ENCODE data around the gene UNC13B. TPM values are rescaled to one million over a fixed set of nuclear protein-coding genes. Genes with fewer than 3 reads are reported as not detected.

The UNC13B gene
- total and polyA plus RNA-seq, 2 experiments from 2014 or later: 8.7 to 52.1 TPM

DNA sequence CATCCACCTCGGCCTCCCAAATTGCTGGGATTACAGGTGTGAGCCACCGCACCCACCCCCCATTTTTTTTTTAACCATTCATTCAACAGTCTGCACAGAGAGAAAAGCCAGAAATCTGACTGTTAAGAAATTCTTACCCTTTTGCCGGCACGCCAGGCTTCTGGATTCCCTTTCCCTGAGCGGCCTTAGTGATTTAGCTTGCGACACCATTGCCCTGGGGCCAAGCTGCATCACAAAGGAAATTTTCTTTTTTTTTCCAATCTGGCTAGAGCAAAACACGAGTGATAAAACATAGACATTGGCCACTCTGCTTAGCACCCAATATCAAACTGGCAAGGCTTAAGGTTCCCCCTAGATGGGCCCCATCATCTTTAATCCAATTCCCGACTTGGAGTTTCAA, 24.9 kb upstream of the UNC13B start (continued):
- TF ChIP-seq, protein P1, sequence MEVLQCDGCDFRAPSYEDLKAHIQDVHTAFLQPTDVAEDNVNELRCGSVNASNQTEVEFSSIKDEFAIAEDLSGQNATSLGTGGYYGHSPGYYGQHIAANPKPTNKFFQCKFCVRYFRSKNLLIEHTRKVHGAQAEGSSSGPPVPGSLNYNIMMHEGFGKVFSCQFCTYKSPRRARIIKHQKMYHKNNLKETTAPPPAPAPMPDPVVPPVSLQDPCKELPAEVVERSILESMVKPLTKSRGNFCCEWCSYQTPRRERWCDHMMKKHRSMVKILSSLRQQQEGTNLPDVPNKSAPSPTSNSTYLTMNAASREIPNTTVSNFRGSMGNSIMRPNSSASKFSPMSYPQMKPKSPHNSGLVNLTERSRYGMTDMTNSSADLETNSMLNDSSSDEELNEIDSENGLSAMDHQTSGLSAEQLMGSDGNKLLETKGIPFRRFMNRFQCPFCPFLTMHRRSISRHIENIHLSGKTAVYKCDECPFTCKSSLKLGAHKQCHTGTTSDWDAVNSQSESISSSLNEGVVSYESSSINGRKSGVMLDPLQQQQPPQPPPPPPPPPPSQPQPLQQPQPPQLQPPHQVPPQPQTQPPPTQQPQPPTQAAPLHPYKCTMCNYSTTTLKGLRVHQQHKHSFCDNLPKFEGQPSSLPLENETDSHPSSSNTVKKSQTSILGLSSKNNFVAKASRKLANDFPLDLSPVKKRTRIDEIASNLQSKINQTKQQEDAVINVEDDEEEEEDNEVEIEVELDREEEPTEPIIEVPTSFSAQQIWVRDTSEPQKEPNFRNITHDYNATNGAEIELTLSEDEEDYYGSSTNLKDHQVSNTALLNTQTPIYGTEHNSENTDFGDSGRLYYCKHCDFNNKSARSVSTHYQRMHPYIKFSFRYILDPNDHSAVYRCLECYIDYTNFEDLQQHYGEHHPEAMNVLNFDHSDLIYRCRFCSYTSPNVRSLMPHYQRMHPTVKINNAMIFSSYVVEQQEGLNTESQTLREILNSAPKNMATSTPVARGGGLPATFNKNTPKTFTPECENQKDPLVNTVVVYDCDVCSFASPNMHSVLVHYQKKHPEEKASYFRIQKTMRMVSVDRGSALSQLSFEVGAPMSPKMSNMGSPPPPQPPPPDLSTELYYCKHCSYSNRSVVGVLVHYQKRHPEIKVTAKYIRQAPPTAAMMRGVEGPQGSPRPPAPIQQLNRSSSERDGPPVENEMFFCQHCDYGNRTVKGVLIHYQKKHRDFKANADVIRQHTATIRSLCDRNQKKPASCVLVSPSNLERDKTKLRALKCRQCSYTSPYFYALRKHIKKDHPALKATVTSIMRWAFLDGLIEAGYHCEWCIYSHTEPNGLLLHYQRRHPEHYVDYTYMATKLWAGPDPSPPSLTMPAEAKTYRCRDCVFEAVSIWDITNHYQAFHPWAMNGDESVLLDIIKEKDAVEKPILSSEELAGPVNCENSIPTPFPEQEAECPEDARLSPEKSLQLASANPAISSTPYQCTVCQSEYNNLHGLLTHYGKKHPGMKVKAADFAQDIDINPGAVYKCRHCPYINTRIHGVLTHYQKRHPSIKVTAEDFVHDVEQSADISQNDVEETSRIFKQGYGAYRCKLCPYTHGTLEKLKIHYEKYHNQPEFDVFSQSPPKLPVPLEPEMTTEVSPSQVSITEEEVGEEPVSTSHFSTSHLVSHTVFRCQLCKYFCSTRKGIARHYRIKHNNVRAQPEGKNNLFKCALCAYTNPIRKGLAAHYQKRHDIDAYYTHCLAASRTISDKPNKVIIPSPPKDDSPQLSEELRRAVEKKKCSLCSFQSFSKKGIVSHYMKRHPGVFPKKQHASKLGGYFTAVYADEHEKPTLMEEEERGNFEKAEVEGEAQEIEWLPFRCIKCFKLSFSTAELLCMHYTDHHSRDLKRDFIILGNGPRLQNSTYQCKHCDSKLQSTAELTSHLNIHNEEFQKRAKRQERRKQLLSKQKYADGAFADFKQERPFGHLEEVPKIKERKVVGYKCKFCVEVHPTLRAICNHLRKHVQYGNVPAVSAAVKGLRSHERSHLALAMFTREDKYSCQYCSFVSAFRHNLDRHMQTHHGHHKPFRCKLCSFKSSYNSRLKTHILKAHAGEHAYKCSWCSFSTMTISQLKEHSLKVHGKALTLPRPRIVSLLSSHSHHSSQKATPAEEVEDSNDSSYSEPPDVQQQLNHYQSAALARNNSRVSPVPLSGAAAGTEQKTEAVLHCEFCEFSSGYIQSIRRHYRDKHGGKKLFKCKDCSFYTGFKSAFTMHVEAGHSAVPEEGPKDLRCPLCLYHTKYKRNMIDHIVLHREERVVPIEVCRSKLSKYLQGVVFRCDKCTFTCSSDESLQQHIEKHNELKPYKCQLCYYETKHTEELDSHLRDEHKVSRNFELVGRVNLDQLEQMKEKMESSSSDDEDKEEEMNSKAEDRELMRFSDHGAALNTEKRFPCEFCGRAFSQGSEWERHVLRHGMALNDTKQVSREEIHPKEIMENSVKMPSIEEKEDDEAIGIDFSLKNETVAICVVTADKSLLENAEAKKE (CRISPR knock-in tag; IDR thresholded peaks at IDR 0.05): no peak
- TF ChIP-seq NANOG (IDR thresholded peaks at IDR 0.05; ENCODE audit: borderline replicate concordance): no peak
- TF ChIP-seq JUNB (IDR thresholded peaks at IDR 0.05; ENCODE audit: unreplicated experiment): no peak
- TF ChIP-seq, protein P2, sequence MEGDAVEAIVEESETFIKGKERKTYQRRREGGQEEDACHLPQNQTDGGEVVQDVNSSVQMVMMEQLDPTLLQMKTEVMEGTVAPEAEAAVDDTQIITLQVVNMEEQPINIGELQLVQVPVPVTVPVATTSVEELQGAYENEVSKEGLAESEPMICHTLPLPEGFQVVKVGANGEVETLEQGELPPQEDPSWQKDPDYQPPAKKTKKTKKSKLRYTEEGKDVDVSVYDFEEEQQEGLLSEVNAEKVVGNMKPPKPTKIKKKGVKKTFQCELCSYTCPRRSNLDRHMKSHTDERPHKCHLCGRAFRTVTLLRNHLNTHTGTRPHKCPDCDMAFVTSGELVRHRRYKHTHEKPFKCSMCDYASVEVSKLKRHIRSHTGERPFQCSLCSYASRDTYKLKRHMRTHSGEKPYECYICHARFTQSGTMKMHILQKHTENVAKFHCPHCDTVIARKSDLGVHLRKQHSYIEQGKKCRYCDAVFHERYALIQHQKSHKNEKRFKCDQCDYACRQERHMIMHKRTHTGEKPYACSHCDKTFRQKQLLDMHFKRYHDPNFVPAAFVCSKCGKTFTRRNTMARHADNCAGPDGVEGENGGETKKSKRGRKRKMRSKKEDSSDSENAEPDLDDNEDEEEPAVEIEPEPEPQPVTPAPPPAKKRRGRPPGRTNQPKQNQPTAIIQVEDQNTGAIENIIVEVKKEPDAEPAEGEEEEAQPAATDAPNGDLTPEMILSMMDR (conservative IDR thresholded peaks at IDR 0.05; ENCODE audit: low read depth in 2 of 2): no peak
- no peak for TF ChIP-seq EZH2 (IDR thresholded peaks at IDR 0.05; ENCODE audit: low read depth, unreplicated experiment)

DNA sequence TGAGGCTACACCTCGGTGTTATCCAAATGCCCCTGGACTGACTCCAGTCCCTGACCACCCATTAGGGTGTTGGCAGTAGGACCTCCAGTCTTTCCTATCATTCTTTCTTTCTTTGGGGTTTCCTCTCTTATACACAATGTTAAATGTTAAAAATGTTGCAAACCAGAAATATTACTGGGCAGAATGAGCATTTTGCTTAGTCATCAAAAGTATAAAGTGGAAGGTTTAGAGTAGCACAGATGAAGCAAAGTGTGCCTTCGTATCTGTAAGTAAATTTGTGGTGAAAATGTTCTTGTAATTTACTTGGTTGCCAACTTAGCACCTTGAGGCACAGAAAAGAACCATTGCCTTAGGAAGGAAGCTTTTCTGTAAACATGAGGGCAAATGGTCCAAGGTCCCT, 21.7 kb upstream of the UNC13B start:
- Histone ChIP-seq H3K27ac (ENCODE audit: low read depth) (no peak overlapping the region), H3K4me2 (no peak overlapping the region), H3K36me3 (ENCODE audit: insufficient read depth) (peaks cover 16% of the 10 kb centered on the region; the same call in 1 of the 2 replicates), H4K20me1 (replicated peaks; ENCODE audit: insufficient read depth) (no peaks in the 10 kb centered on the region), H2AFZ (no peak overlapping the region), H3K79me2 (replicated peaks; ENCODE audit: insufficient read depth) (no peaks in the 10 kb centered on the region), H3K27me3 (ENCODE audit: insufficient read depth) (no peaks in the 10 kb centered on the region), H3K4me3 (no peak overlapping the region), H3K4me1 (ENCODE audit: insufficient read depth) (no peaks in the 10 kb centered on the region), H3K9me2 (ENCODE audit: insufficient read depth) (no peaks in the 10 kb centered on the region), H3F3A (replicated peaks; ENCODE audit: low read depth) (no peaks in the 10 kb centered on the region)
- ATAC-seq: no peak
- H3K36me3 Mint-ChIP-seq (ENCODE audit: low read depth): peaks cover 19% of the 10 kb centered on the region
- no peak for DNase-seq (ENCODE audit: low spot score)
- no peaks in the 10 kb centered on the region for H3K4me1 Mint-ChIP-seq
- no peak overlapping the region for H3K27ac Mint-ChIP-seq
- H3K4me3 Mint-ChIP-seq: no peak overlapping the region
- H3K27me3 Mint-ChIP-seq (ENCODE audit: insufficient read depth, low read depth, poor library complexity): peaks cover 8% of the 10 kb centered on the region
- H3K9me3 Mint-ChIP-seq: peaks cover 61% of the 10 kb centered on the region
- TF ChIP-seq POLR2AphosphoS5 (IDR thresholded peaks at IDR 0.05; ENCODE audit: low read depth) (no peak), CREB1 (CRISPR knock-in tag; IDR thresholded peaks at IDR 0.05; ENCODE audit: low read depth) (no peak), ZNF114 (CRISPR knock-in tag; IDR thresholded peaks at IDR 0.05) (no peak), STAT1 (IDR thresholded peaks at IDR 0.05; ENCODE audit: unreplicated experiment) (no peak)
- TF ChIP-seq, protein P3, sequence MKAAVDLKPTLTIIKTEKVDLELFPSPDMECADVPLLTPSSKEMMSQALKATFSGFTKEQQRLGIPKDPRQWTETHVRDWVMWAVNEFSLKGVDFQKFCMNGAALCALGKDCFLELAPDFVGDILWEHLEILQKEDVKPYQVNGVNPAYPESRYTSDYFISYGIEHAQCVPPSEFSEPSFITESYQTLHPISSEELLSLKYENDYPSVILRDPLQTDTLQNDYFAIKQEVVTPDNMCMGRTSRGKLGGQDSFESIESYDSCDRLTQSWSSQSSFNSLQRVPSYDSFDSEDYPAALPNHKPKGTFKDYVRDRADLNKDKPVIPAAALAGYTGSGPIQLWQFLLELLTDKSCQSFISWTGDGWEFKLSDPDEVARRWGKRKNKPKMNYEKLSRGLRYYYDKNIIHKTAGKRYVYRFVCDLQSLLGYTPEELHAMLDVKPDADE (IDR thresholded peaks at IDR 0.05): no peak
- TF ChIP-seq, protein P2 (conservative IDR thresholded peaks at IDR 0.05; ENCODE audit: low read depth in 2 of 2): no peak
- TF ChIP-seq, protein P4, sequence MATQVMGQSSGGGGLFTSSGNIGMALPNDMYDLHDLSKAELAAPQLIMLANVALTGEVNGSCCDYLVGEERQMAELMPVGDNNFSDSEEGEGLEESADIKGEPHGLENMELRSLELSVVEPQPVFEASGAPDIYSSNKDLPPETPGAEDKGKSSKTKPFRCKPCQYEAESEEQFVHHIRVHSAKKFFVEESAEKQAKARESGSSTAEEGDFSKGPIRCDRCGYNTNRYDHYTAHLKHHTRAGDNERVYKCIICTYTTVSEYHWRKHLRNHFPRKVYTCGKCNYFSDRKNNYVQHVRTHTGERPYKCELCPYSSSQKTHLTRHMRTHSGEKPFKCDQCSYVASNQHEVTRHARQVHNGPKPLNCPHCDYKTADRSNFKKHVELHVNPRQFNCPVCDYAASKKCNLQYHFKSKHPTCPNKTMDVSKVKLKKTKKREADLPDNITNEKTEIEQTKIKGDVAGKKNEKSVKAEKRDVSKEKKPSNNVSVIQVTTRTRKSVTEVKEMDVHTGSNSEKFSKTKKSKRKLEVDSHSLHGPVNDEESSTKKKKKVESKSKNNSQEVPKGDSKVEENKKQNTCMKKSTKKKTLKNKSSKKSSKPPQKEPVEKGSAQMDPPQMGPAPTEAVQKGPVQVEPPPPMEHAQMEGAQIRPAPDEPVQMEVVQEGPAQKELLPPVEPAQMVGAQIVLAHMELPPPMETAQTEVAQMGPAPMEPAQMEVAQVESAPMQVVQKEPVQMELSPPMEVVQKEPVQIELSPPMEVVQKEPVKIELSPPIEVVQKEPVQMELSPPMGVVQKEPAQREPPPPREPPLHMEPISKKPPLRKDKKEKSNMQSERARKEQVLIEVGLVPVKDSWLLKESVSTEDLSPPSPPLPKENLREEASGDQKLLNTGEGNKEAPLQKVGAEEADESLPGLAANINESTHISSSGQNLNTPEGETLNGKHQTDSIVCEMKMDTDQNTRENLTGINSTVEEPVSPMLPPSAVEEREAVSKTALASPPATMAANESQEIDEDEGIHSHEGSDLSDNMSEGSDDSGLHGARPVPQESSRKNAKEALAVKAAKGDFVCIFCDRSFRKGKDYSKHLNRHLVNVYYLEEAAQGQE (IDR thresholded peaks at IDR 0.05; ENCODE audit: unreplicated experiment): no peak
